Panc1 (cell line): ENCODE results near the gene LAMP5. TPM values are rescaled to one million over a fixed set of nuclear protein-coding genes. Genes with fewer than 3 reads are reported as not detected.

Experiments used
- ATAC-seq: fragments of 200-7000 bp; cut with Tn5 transposase; 2 replicates; pipeline ENCODE4 v1.9.1; 2020; ENCODE audit warnings: mild to moderate bottlenecking, moderate library complexity
- BruUV-seq: library from RNA; stranded (reverse); fragments of 400-500 nt; replicated peaks from 2 replicates; lab custom pipeline; 2021; lab: Mats Ljungman, UMichigan
- CTCF ChIA-PET: fragments of 300-600 bp; sonication (Branson Sonifier 250); formaldehyde crosslinking; loops from one replicate; lab custom pipeline; 2022; ENCODE audit warnings: antibody characterized with exemption; lab: Charles Lee
- POLR2A ChIA-PET: fragments of 300-600 bp; sonication (Branson Sonifier 250); formaldehyde crosslinking; loops from one replicate; lab custom pipeline; 2022; ENCODE audit warnings: antibody characterized with exemption; lab: Charles Lee
- DNase-seq: peaks from one replicate; pipeline ENCODE4 v3.0.0-alpha.2; 2010; ENCODE audit warnings: low read depth, low spot score
- H3K27ac ChIP-seq: 2 replicates; pipeline ENCODE4 v1.5.1; 2011; ENCODE audit warnings: mild to moderate bottlenecking, low read length, inconsistent platforms
- H3K27me3 ChIP-seq: fragments of 200-500 bp; sonication (Bioruptor generic); 2 replicates; pipeline ENCODE4 v1.6.0; 2014; ENCODE audit warnings: low read length, inconsistent platforms; ENCODE audit not compliant: control insufficient read depth, insufficient read depth
- H3K36me3 ChIP-seq: fragments of 200-500 bp; sonication (Bioruptor generic); 2 replicates; pipeline ENCODE4 v1.5.1; 2014; ENCODE audit warnings: inconsistent platforms, mild to moderate bottlenecking, low read length, moderate library complexity; ENCODE audit not compliant: control insufficient read depth, insufficient read depth
- H3K4me1 ChIP-seq: 2 replicates; pipeline ENCODE4 v1.5.1; 2011; ENCODE audit warnings: inconsistent platforms, mild to moderate bottlenecking, low read length, moderate library complexity; ENCODE audit not compliant: control insufficient read depth, insufficient read depth
- H3K4me3 ChIP-seq, 2 experiments: 2 replicates each; pipeline ENCODE4 v1.5.1; 2011 to 2012; ENCODE audit warnings: low read depth in 2 of 2, low read length in 2 of 2, mild to moderate bottlenecking in 2 of 2, inconsistent platforms in 1 of 2, moderate library complexity in 1 of 2
- H3K9me3 ChIP-seq: fragments of 200-500 bp; sonication (Bioruptor generic); 2 replicates; pipeline ENCODE4 v1.5.1; 2014; ENCODE audit warnings: low read depth, mild to moderate bottlenecking, inconsistent platforms, low read length, moderate library complexity; ENCODE audit not compliant: control insufficient read depth, insufficient read depth
- POLR2AphosphoS5 ChIP-seq: IDR thresholded peaks from 2 replicates; pipeline ENCODE4 v1.6.1; 2012; ENCODE audit warnings: mild to moderate bottlenecking, low read depth, low read length, moderate library complexity
- SIN3A ChIP-seq: IDR thresholded peaks from 2 replicates; pipeline ENCODE4 v1.6.1; 2012; ENCODE audit warnings: low read depth, mild to moderate bottlenecking, low read length, moderate library complexity, borderline replicate concordance; ENCODE audit not compliant: insufficient read depth
- TCF7L2 ChIP-seq: IDR thresholded peaks from 2 replicates; pipeline ENCODE4 v1.6.1; 2011; ENCODE audit warnings: mild to moderate bottlenecking, low read depth, low read length, inconsistent platforms
- in situ Hi-C: cut with HindIII; loops from 2 replicates; pipeline ENCODE4 v1.10.0; 2016; ENCODE audit warnings: low sequenced_read_pairs, low pct_unique_long_range_greater_than_20kb
- intact Hi-C: fragments of 100-400 bp; cut with micrococcal nuclease; formaldehyde crosslinking; loops from one replicate; pipeline ENCODE4 v1.10.0; 2022; ENCODE audit not compliant: unreplicated experiment
- total RNA-seq: library from RNA; stranded (reverse); gene quantifications from one replicate; pipeline ENCODE4 v1.2.1, GENCODE V29; 2021; ENCODE audit not compliant: unreplicated experiment
- TF ChIP-seq, protein P1 (sequence below), 2 experiments: IDR thresholded peaks; 2 replicates each; pipeline ENCODE4 v1.6.1; 2011 to 2012; ENCODE audit warnings: low read depth in 2 of 2, control low read depth in 1 of 2, low read length in 1 of 2, mild to moderate bottlenecking in 1 of 2, moderate library complexity in 1 of 2; ENCODE audit not compliant: insufficient read depth in 1 of 2
- TF ChIP-seq, protein P2 (sequence below): fragments of 450-650 bp; IDR thresholded peaks from 2 replicates; pipeline ENCODE4 v1.5.1; 2017; ENCODE audit warnings: mild to moderate bottlenecking

Gene LAMP5
- total RNA-seq, 1 experiment from 2014 or later: not detected

DNA sequence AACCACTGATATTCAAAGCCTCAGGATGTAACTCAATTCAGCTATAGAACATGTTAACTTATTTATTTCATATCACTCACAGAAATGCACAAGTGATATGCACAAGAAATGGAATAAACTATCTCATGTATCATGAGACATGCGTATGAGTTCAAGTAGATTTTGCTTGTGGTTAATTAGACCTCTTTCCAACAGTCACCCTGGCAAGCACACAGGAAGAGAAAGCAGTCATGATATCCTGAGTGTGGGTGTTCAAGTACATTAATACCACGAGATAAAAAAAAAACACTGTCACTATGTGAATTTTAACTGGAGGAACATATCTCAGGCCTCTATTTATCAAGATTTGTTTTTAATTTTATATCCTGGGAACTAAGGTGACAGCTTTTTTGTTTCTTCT lies 64.2 kb downstream of the LAMP5 start:
- Histone ChIP-seq H3K9me3 (no peaks in the 10 kb centered on the region), H3K4me3 (no peak overlapping the region), H3K27ac (no peak overlapping the region), H3K4me1 (no peaks in the 10 kb centered on the region), H3K27me3 (no peaks in the 10 kb centered on the region), H3K36me3 (no peaks in the 10 kb centered on the region)
- TF ChIP-seq, protein P1, sequence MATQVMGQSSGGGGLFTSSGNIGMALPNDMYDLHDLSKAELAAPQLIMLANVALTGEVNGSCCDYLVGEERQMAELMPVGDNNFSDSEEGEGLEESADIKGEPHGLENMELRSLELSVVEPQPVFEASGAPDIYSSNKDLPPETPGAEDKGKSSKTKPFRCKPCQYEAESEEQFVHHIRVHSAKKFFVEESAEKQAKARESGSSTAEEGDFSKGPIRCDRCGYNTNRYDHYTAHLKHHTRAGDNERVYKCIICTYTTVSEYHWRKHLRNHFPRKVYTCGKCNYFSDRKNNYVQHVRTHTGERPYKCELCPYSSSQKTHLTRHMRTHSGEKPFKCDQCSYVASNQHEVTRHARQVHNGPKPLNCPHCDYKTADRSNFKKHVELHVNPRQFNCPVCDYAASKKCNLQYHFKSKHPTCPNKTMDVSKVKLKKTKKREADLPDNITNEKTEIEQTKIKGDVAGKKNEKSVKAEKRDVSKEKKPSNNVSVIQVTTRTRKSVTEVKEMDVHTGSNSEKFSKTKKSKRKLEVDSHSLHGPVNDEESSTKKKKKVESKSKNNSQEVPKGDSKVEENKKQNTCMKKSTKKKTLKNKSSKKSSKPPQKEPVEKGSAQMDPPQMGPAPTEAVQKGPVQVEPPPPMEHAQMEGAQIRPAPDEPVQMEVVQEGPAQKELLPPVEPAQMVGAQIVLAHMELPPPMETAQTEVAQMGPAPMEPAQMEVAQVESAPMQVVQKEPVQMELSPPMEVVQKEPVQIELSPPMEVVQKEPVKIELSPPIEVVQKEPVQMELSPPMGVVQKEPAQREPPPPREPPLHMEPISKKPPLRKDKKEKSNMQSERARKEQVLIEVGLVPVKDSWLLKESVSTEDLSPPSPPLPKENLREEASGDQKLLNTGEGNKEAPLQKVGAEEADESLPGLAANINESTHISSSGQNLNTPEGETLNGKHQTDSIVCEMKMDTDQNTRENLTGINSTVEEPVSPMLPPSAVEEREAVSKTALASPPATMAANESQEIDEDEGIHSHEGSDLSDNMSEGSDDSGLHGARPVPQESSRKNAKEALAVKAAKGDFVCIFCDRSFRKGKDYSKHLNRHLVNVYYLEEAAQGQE (IDR thresholded peaks at IDR 0.05; ENCODE audit: insufficient read depth in 1 of 2, low read depth in 2 of 2, low read length in 1 of 2): no peak
- TF ChIP-seq, protein P2, sequence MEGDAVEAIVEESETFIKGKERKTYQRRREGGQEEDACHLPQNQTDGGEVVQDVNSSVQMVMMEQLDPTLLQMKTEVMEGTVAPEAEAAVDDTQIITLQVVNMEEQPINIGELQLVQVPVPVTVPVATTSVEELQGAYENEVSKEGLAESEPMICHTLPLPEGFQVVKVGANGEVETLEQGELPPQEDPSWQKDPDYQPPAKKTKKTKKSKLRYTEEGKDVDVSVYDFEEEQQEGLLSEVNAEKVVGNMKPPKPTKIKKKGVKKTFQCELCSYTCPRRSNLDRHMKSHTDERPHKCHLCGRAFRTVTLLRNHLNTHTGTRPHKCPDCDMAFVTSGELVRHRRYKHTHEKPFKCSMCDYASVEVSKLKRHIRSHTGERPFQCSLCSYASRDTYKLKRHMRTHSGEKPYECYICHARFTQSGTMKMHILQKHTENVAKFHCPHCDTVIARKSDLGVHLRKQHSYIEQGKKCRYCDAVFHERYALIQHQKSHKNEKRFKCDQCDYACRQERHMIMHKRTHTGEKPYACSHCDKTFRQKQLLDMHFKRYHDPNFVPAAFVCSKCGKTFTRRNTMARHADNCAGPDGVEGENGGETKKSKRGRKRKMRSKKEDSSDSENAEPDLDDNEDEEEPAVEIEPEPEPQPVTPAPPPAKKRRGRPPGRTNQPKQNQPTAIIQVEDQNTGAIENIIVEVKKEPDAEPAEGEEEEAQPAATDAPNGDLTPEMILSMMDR: no peak
- TF ChIP-seq SIN3A: no peak
- no peak for TF ChIP-seq TCF7L2
- TF ChIP-seq POLR2AphosphoS5: no peak
- no TSS peak for BruUV-seq
- CTCF ChIA-PET: no interaction called here
- in situ Hi-C loops (no loop called here), intact Hi-C loops (no loop called here)
- POLR2A ChIA-PET: no interaction called here
- DNase-seq (no peak), ATAC-seq (no peak)
